IPS DF 4.7 (cell line): ENCODE measurements around the gene MVB12B.

Experiments used
- DNase-seq: peaks from one replicate; pipeline ENCODE4 v3.0.0-alpha.2; 2013; ENCODE audit warnings: low spot score; ENCODE audit errors: extremely low read depth

MVB12B gene

DNA sequence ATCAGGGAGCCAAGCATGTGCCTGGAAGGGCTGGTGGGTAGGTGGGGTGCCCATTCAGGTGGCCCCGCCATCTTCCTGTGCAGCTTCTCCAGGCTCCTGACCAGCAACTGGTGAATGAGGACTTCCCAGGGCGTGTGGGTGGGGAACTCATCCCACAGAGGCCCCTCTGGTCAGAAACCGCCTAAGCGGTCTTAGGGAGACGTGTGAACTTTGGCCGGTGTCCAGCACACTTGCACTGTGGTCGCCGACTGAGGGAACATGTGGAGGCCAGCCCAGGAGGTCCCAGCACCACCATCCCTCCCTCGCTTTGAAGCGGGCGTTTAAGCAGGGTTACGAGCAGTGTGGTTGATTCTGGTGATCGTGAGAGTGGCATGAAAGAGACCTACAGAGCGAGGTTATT lies 77.8 kb downstream of the MVB12B start:
- no peak for DNase-seq

DNA sequence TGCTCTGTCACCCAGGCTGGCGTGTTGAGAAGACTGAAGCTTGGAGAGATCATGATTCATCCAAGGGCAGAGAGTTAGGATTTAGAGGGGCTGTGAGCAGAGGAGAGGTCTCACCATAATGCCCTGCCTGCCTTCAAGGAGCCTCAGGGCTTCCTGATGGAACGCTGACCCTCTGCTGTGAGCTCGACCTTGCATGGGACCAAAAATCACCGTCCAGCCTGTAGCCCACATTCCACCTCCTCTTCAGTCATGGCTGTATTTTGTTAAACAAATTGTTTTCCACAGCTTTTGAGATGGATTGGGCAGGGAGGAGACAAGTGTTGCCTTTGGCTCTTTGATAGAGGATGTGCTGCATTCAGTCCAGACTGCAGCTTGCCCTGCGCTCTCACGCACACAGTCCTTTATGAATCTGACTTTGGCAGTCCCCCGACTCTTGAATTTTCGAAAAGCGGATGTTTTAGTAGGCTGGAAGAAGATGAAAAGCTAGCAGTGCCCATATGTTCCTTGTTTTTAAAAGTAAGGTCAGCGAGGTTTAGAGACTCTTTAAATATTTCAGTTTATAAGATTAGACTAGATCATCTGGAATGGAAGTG lies 79.5 kb downstream of the MVB12B start:
- DNase-seq = no peak

DNA sequence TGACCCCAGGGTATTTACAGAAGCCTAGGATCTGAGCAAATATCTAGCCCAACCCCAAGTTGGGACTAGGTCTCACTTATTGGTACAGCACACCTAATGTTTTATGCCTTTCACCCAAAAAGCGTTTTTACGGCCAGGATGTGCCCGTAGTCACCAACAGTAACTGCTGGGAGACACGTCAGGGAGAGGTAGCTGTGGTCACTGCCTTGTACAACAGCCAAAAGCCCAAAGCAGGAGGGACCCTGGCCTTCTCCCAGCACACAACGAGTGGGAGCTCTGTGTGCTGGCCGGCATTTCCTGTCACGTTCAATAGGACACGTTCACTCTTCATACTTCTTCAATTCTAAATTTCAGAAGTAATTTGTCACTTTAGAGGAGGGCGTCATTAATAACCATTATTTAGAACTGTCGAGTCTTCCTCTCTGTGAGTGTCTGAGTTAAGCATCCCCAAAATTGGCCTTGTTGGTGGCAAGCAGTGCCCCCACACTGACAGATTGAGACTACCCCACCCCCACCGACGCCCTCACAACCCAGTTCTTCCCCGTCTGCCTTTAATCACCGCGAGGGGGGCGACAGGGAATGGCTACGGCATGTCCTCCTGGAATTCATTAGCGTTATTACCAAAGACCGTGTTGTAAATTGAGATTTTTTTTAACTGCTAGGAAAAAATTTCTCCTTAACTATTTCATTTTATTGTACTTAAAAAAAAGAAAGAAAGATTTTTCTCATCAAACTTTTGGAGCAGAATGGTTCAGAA lies 80.7 kb downstream of the MVB12B start:
- DNase-seq = no peak

DNA sequence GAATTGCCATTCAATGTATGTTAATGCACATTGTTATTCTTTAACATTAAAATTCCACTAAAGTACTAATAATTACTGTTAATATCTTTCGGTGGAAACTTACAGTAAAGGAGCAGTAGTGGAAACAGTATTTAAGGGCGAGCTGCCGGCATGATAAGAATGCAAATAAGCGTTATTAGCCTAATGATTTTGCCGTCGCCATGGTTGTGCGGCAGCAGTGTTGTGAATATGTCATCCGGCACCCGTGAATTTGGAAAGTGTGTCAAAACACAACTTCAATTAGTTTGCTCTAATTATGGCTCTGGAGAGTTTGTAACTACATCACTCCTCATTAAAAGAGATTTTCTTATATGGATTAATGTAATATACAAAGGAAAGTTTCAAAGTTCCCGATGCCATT lies 81.4 kb downstream of the MVB12B start:
- no peak for DNase-seq

DNA sequence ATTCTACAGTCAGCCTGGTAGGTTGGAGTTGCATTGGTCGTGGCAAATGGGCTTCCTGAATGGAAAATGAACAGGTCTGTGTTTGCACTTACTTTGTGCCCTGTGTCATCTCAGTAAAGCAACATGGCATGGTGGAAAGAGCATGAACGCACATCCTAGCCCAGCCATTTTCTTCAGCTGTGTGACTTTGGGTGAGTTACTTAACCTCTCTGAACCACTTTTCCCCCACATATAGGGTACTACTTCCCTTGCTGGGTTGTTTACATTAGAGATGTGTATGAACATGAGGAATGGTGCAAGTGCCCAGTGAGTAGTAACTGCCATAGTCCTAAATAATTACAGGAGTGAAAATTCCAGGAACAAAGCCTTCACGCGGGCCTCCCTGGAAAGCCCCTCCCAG lies 83.6 kb downstream of the MVB12B start:
- no peak for DNase-seq

DNA sequence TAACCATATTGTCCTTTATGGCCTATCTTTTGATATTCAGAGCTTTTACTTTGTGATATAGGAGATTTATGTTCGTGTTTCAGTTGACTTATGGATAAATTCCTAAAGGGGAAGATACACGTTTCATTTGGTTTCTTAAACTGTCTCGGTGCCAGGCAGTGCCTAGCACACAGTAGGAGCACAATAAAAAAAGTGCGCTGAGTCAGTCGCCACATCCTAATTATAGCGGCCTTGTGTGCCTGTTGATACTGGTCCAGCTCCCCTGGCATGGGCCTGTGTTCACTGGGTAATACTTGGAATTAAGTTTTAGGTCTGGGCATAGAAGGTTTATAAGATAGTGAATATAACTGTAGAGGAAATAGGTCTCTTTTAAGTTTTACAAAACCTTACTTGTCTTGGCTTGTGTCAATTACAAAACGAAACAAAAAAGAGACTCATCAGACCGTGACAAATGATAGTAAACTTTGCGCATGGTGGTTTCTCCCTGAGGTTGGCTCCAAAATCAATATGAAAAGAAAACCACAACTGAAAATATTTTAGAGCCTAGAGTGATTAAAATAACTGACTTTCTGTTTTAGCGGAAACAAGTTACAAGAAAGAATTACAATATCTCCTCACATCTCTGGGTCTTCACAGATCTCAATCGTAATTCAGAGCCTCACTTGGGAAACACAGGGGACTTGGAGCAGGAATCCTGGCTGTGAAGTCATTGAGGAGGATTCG lies 84.8 kb downstream of the MVB12B start:
- no peak for DNase-seq

DNA sequence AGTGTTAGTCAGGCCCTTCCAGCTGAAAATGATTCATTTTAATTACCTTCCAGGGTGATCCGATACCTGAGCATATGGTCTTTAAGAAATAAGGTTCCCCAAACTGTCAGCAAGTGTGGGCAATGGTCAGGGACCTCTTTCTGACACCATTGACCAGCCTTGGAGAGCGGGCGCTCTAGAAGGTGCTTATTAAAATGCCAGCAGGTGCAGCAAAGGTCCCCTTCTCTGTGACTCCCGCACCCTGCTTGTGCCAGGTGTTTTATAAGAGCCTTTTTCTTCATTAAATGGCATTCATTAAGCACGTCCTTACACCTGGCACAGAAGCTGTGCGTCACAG lies 85.3 kb downstream of the MVB12B start:
- DNase-seq = no peak

DNA sequence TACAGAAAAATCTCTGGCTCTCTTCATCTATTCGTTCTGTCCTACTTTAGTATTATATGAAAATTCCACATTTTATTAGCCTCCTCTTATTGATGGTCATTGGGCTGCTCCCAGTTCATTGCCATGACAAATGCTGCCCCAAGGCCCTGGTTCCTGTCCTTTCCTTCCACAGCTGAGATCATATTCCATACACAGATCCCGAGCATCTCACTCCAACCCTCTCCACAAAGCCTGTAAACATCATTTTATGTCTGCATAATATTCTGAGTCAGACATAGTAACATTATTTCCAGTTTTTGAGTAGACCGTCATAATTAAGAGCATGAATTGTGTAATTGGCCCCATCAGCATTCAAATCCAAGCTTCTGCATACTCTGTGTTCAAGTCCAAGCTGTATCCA lies 86.3 kb downstream of the MVB12B start:
- DNase-seq = no peak

DNA sequence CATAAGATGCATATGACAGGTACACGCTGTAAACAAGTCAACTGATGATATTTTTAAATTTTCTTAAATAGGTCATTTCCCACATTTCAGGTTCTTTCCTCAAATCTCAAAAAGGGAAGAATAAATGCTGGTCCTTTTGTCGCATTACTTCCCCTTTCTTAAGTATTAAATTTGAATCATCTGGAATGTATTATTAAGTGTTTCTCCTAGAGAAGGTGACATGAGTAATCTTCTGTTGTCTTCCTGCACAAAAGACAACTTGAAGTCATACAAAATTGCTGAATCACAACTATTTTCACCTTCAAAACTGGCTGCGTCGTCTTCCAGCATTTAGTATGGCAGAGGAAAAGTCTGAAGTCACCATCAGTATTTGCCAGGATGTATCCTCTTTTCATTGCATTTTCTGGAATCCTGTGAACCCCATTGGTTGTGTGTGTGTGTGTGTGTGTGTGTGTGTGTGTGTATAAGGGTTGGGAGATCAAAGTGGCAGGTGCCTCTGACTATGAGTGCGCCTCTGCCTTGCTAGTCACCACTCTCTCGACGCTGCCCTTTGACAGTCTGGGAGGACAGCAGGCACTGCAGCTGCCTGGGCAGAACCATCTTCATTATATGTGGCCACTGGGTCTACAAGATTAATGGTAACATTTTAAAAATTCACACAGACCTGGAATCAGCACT lies 86.9 kb downstream of the MVB12B start:
- no peak for DNase-seq

DNA sequence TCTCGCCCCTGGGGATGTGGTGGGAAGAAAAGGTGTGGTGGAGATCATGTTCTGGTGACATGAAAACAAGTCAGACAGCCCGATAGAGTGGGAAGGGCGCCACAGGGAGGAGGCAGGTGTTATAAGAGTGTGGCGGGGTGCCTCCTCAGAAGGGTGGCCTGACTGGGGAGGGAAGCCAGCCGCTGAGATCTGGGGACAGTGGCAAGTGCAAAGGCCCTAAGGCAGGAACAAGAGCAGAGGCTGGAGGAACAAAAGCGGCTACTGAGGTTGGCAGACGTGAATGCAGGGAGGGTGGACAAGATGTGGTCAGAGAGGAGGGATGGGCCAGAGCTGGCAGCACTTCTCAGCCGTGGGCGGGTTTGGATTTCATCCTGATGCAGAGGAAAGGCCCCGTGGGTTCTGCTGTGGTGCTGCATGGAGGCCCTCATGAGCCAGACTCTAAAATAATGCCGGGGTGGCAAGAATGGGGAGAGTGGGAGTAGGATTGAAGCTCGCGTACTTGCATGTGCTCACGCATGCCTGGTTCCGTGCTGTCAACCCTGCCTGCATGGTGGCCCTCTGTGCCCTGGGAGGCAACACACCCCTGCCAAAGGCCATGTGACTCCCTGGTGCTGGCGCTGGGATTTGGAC lies 89.2 kb downstream of the MVB12B start:
- DNase-seq = no peak

DNA sequence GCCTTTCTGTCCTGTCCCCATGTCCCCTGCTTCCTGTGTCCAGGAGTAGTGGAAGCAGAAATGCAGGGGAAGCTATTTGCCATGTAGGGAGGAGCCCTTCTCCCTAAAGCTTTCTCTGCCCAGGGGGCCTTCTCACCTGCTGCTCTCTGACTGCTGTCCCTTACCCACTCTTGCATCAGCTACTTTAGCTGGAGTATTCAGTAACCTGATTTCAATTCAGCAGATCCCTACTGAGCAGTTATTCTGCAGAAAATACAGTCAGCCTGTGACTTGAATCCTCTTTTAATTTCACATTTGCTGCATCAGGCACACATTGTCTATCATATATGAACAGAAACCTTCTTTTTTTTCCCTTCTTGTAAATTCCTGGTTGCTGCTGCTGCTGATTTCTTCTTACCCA lies 90.4 kb downstream of the MVB12B start:
- no peak for DNase-seq

DNA sequence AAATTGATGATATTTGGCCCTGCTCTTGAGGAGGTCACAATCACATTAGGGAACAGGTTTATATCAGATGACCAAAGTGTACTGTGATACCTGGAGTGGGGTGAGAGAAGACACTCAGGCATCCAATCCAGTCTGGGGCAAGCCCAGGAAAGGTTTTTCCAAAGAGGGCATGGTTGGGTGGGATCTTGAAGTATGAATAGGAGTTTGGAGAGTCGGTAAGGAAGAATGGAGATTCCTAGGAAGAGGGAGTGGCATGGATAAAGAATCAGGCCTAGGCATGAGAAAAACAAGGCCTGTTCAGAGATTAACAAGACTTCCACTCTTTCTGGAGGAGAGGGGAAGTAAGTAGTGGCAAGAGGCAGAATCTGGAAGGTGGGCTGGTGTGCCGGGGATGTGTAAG lies 91.1 kb downstream of the MVB12B start:
- DNase-seq = no peak

DNA sequence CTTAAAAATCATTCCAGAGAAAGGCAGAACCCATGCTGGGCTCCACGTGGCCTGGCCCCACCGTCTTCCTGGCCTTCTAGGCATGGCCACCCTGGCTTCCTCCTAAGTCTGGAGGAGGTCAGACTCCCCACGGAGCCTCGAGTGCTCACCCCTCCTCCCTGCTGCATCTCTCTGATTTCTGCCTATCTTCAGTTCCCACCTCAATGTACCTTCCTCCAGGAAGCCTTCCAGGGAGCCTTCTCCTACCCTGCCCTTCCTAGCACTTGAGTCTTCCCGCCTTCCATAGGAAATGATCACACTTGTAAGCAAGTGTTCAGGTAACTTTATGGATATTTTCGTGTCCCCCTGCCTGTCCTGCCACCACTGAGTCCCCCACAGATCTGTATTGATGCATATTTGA lies 92.0 kb downstream of the MVB12B start:
- no peak for DNase-seq

DNA sequence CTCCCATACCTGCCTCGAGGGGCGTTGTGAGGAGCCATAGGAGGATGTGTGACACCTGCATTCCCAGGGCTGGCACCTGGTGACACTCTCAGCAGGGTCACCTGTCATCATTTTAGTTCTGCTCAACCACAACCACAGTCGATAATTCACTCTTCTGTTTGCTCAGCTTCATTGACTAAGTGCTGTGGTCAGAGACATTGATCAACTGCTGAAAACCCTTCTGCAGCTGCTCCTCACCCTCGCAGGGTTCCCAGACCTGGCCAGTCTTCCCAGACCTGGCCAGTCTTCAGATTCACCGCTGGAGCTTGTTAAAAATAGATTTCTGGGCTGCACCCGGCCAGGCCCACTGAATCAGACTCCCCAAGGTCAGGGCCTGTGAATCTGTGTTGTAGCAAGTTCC lies 92.8 kb downstream of the MVB12B start:
- no peak for DNase-seq

DNA sequence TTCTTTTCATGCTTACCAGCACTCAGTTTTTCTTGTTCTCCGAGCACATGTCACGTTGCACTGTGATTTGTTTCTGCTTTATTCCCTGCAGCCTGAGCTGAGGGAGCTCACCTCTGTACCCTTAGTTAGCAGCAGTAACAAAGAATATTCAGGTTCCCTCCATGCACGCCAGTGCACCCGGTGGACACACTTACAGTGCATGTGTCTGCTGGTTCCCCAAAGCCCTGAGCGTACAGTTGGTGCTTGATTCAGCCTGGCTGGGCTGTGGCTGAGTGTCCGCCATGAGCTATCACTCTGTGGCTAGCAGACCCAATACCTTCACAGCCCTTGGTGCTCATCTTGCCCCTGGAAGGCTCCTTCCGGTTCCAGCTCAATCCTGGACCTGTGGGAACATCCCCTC lies 93.5 kb downstream of the MVB12B start:
- no peak for DNase-seq

DNA sequence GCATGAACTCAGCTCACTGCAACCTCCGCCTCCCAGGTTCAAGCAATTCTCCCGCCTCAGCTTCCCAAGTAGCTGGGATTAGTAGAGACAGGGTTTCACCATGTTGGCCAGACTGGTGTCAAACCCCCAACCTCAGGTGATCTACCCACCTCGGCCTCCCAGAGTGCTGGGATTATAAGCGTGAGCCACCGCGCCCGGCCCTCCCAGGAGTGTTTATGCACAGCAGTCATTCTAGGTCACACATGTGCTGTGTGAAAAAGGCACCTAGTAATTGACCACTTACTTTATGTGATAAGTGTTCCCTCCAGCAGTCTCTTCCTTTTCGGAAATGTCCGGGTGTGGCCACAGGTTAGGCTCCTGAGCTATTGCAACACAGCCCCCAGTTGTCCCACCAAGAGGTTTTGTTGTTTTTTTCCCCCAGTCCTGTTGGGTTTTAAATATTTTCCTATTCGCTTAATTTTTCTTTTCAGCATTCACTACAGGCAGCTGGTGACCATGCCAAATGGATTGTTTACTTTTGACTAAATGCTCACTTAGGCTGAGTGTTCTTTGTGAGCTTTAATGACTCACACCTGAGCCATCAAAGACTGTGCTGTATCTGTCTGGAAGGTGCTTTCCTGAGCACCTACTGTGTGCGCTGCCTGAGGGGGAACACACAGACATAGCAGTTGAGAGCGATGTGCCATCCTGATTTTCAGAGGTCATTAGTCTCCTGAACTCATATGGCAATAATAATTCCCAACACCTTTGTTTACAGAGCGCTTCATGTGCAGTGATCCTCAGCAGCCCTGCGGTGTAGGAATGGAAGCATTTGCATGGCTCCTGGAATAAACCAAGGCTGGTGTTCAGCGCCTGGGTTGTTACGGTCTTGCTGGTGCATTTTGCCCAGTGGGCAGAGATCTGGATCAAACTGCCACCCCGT lies 94.3 kb downstream of the MVB12B start:
- DNase-seq = no peak

DNA sequence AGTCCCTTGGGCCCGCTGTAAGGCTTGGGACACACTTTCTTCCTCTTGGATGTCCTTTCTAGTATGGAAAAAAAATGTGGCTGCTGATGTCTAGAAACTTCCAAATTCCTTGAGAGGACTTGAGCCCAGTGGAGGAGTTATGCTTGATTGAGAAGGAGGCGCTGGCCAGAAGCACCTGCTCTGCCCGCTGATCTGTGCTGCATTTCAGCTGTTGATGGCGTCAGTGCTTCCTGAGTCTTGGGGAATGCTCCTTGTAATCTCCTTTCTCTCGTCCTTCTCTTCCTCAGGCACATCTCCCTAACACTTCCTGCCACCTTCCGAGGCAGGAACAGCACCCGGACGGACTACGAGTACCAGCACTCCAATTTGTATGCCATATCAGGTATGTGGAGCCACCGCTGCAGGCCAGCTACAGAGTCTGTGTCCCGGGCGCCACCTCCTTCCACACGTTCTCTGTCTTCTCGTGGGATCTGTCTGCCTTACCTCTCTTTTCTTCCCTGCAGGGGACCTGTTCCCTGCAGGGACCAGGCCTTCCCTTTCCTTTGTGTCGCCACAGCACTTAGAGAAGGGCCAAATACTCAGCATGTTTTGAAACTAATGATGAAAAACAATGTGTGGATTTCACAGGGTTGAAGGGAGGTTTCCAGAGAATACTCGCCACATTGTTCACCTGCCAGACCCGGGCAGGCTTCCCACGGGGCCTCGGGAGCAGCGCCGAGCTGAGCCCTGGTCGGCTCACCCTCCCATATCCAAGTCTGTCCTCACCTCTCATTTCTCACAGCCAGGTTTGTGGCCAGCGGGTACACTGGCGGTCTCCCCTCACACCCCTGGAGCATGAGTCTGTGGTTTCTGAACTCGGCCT lies 95.2 kb downstream of the MVB12B start:
- no peak for DNase-seq

DNA sequence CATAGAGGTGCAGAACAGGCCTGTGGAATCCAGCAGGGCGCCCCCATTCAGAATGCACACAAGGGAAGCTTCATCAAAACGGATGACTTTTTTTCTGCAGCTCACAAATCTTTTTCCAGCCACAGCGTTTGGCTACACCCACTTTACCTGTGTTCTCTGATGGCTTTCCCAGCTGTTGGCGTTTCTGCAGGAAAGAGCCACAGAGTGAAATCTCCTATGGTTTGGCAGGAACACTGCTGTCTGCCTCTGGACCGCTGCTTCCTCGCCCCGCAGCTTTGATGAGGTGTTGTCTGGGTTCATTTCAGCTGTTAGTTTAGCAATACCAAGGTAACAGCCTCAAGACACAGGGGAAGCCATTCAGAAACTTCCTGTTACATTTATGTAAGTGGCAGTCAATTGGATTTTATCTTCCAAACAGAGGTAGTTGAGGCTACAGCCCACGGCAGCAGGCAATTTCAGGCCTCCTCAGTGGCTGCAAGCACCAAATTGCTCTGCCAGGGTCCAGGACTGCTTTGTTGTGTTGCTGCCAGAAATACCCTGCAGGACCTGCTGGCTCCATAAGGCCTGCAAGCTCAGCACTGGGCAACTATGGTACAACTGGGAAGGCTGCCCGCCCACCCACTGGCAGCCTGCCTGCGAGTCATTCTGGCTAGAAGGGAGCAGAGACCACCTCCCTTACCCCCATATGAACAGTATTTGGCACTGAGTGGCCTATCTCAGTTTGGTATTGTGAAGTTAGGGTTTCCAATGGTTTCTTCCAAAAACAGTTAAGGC lies 96.7 kb downstream of the MVB12B start:
- DNase-seq = no peak

DNA sequence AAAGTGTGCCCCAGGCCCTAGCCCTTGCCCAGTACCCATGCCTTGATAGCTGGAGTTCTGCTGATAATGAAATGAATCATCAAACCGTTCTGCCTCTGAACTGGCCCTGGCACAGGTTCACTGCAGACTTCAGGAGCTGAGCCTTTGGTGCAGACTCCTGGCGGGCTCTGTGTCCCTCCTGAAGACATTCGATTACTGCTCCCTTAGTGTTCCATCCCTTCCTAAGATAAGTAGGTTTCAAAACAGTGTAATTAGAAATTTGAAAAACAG lies 97.2 kb downstream of the MVB12B start:
- no peak for DNase-seq
